Measurements from ENCODE around the gene PLCH1. TPM values are rescaled to one million over a fixed set of nuclear protein-coding genes. Genes with fewer than 3 reads are reported as not detected.

Gene PLCH1
- total RNA-seq, 2 experiments from 2014 or later: 0.21 to 0.27 TPM

DNA sequence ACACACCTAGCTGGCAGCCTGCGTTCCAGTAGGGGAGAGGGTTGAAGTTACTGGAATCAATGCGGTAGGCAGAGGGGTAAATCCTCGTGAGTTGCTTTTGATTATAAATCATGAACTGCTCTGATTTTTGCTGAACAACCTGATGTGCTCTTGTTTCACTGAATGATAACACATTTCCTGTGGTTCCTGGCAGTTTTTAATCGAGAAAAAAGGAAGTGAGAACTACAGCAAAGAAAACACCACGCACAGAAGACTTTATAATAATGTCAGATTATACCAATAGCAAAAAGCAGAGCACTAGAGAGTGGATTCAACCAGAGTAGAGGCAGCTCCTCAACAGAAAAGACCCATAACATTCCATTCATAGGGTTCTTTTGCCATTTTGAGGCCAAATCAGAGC is 250.5 kb downstream of the PLCH1 start:
- H3K4me1 Mint-ChIP-seq (ENCODE audit: low read depth): peaks cover 2% of the 10 kb centered on the region
- DNase-seq: no peak
- CTCF ChIA-PET: interaction anchor here (1.3 kb wide), 1 partner anchor 208 kb away, joined by 6 read pairs; no protein-coding TSS in a partner anchor
- intact Hi-C loops (cut with micrococcal nuclease): no loop called here
- no peaks in the 10 kb centered on the region for H3K36me3 Mint-ChIP-seq (ENCODE audit: low read depth)
- H3K27me3 Mint-ChIP-seq (ENCODE audit: low read depth): no peaks in the 10 kb centered on the region
- H3K27ac Mint-ChIP-seq: no peak overlapping the region
- no peak overlapping the region for H3K4me3 Mint-ChIP-seq
- H3K9me3 Mint-ChIP-seq: no peaks in the 10 kb centered on the region

DNA sequence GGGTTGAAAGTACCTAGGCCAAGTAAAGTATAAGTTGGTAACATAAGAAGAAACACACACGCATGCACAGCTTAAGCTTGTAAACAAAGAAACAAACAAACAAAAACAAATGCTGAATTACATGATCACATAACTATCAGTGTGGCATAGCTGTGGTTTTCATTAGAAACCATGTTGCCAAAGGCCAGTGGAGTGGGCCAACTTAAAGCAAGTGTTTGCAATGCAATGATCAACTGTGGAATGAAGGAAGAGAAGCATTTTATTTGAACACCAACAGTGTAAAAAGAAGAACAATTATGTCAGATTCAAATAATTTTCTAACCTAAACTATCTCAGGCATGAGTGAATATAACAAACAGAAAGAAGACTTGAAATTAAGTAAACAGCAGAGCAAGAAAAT is 252.0 kb downstream of the PLCH1 start:
- no peaks in the 10 kb centered on the region for H3K27me3 Mint-ChIP-seq (ENCODE audit: low read depth)
- H3K27ac Mint-ChIP-seq: no peak overlapping the region
- intact Hi-C loops (cut with micrococcal nuclease): no loop called here
- no peaks in the 10 kb centered on the region for H3K36me3 Mint-ChIP-seq (ENCODE audit: low read depth)
- no peaks in the 10 kb centered on the region for H3K4me1 Mint-ChIP-seq (ENCODE audit: low read depth)
- DNase-seq: no peak
- CTCF ChIA-PET: no interaction called here
- H3K9me3 Mint-ChIP-seq: no peaks in the 10 kb centered on the region
- H3K4me3 Mint-ChIP-seq: no peak overlapping the region

DNA sequence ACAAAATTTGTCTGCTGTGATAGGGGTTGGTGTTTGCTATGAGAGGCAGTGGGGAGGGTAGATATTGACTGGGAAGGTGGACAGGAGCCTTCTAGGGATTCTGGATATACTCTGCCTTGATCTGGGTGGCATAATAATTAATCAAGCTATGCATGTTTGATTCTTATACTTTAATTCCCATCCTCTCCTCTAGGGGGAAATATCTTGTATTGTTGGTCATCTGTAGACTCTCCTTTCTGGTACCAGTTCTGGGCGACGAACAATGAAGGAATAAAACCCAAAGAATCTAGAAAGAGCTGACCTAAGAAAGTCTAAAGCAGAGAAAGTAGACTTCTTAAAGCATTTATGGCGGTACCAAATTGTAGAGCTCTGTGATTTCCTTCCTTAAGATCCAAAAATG is 253.2 kb downstream of the PLCH1 start:
- no peak overlapping the region for H3K4me3 Mint-ChIP-seq
- intact Hi-C loops (cut with micrococcal nuclease): no loop called here
- no peak overlapping the region for H3K27ac Mint-ChIP-seq
- no peak for DNase-seq
- H3K9me3 Mint-ChIP-seq: no peaks in the 10 kb centered on the region
- no peaks in the 10 kb centered on the region for H3K36me3 Mint-ChIP-seq (ENCODE audit: low read depth)
- H3K4me1 Mint-ChIP-seq (ENCODE audit: low read depth): no peaks in the 10 kb centered on the region
- H3K27me3 Mint-ChIP-seq (ENCODE audit: low read depth): no peaks in the 10 kb centered on the region
- CTCF ChIA-PET: no interaction called here

DNA sequence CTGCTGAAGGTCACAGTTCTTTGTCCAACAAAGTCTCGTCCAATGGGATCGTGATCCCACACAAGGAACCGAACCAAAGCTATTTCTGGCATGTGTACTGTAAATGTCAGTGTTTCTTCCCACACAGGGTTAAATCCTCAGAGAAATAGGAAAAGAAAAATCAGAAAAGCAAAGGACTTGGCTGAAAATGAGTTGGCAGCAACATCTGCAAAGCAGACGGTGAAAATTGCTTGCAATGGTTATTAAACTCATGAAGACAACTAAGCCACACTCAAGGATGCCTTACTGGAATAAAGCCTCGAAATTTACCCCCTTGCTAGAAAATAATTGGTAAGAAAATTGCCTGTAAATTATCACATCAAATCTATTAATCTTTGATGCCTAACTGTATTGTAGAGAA is 256.2 kb downstream of the PLCH1 start:
- intact Hi-C loops (cut with micrococcal nuclease): no loop called here
- Mint-ChIP-seq H3K4me1 (ENCODE audit: low read depth) (no peaks in the 10 kb centered on the region), H3K27ac (no peak overlapping the region), H3K27me3 (ENCODE audit: low read depth) (no peaks in the 10 kb centered on the region), H3K36me3 (ENCODE audit: low read depth) (no peaks in the 10 kb centered on the region), H3K9me3 (no peaks in the 10 kb centered on the region), H3K4me3 (no peak overlapping the region)
- CTCF ChIA-PET: no interaction called here
- DNase-seq: no peak

DNA sequence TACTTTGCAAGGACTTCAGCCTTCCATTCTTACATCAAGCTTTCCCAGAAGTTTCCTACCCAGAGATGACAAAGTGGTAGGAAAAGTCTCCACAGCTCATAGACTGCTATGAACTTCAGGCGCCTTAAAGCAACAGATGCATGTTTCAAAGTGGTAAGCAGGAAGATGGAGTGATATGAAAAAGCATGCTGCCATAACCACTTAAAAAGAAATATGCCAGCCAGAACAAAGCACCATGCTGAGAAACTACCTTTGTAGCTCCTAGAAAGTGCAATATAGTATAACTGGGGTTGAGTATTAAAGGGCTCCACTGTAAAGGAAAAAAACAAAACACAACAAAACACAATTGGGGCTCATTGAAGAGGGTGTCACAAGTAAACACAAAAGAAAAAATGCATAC is 259.0 kb downstream of the PLCH1 start:
- CTCF ChIA-PET: interaction anchor here (0.6 kb wide), 1 partner anchor 96 kb away, joined by 4 read pairs; no protein-coding TSS in a partner anchor

DNA sequence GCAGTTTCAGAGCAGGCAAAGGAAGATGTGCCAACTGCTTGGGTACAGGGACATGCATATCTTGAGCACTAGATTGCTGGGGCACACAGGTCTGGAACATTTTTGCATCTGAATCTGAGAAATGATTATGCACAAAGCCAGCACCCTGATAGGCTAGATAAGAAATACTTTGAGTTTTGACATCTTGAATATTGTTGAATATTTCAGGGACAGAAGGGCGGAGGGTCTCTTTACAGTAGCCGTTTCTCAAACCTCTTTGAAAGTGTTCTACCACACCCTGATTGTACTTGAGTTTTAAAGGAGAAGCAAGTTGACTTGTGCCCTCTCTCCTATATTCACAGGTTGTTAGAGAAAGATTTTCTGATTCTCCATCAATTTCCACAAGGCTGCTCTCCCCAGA is 263.3 kb downstream of the PLCH1 start:
- Mint-ChIP-seq H3K9me3 (peaks cover 5% of the 10 kb centered on the region), H3K27ac (no peak overlapping the region), H3K27me3 (ENCODE audit: low read depth) (peaks cover 3% of the 10 kb centered on the region), H3K36me3 (ENCODE audit: low read depth) (no peaks in the 10 kb centered on the region), H3K4me3 (no peak overlapping the region), H3K4me1 (ENCODE audit: low read depth) (no peaks in the 10 kb centered on the region)
- no peak for DNase-seq
- intact Hi-C loops (cut with micrococcal nuclease): no loop called here
- CTCF ChIA-PET: no interaction called here

More for the DNA sequence above, 259.0 kb downstream of the PLCH1 start:
- Mint-ChIP-seq H3K4me1 (ENCODE audit: low read depth) (no peaks in the 10 kb centered on the region), H3K27me3 (ENCODE audit: low read depth) (peaks cover 3% of the 10 kb centered on the region), H3K4me3 (no peak overlapping the region), H3K27ac (no peak overlapping the region), H3K9me3 (no peaks in the 10 kb centered on the region), H3K36me3 (ENCODE audit: low read depth) (no peaks in the 10 kb centered on the region)
- intact Hi-C loops (cut with micrococcal nuclease): no loop called here
- DNase-seq: no peak

DNA sequence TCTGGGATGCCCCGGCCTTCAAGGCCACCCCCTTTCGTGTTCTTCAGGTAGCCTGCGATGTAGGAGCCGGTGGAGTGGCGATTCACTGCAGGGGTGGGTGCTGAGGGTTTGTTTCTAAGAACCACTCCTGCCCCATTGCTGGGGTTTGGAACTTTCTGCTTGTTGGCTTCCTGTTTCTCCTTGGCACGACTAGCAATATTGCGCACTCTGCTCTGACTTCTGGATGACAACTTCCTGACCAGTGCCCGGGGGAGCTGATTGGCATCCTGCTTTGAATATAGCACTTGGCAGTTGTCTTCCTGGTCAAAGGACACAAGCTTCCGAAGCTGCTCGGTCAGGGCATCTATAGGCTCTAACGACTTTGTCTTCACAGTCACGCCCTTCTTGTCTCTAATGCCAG is 263.8 kb downstream of the PLCH1 start:
- intact Hi-C loops (cut with micrococcal nuclease): no loop called here
- CTCF ChIA-PET: interaction anchor here (0.6 kb wide), 1 partner anchor 877 kb away, joined by 5 read pairs; no protein-coding TSS in a partner anchor
- Mint-ChIP-seq H3K4me3 (no peak overlapping the region), H3K9me3 (peaks cover 5% of the 10 kb centered on the region), H3K27me3 (ENCODE audit: low read depth) (peaks cover 3% of the 10 kb centered on the region), H3K36me3 (ENCODE audit: low read depth) (no peaks in the 10 kb centered on the region), H3K27ac (no peak overlapping the region), H3K4me1 (ENCODE audit: low read depth) (no peaks in the 10 kb centered on the region)
- no peak for DNase-seq

DNA sequence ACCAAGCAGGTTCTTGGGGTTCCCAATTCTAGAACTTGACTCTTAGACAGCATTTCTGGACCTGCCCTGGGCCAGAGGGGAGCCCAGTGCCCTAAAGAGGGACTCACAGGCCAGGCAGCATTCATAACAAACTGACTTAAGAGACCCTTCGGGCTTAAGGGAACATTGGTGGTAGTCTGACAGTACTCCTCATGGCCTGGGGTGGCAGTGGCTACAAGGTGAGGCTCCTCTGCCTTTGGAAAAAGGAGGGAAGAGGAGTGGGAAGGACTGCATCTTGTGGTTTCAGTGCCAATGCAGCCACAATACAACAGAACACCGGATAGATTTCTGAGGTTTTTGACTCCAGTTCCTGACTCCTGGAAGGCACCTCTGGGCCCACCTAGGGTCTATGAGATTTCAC is 279.2 kb downstream of the PLCH1 start:
- no peak for DNase-seq
- peaks cover 3% of the 10 kb centered on the region for H3K27me3 Mint-ChIP-seq (ENCODE audit: low read depth)
- CTCF ChIA-PET: no interaction called here
- peaks cover 15% of the 10 kb centered on the region for H3K9me3 Mint-ChIP-seq
- H3K4me3 Mint-ChIP-seq: no peak overlapping the region
- H3K27ac Mint-ChIP-seq: no peak overlapping the region
- intact Hi-C loops (cut with micrococcal nuclease): no loop called here
- H3K36me3 Mint-ChIP-seq (ENCODE audit: low read depth): peaks cover 2% of the 10 kb centered on the region
- no peaks in the 10 kb centered on the region for H3K4me1 Mint-ChIP-seq (ENCODE audit: low read depth)

DNA sequence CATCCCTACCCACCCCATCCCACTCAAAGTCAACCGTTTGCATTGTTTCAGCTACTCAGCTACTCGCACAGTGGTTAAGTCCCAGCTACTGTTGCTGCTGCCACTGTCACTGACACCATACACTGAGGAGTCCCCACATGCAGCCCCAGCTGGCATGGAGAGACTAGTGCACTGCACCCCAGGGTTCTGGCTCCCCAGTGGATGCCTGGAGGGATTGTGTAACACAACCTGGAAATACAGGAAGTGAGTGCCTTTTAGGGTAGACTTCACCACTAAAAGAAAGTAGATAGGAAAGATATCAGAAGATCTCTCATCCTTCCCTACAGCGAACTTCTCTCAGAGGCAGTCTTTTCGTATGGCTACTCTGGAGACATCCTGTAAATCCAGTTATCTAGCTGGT is 282.2 kb downstream of the PLCH1 start:
- H3K36me3 Mint-ChIP-seq (ENCODE audit: low read depth): no peaks in the 10 kb centered on the region
- no peak overlapping the region for H3K27ac Mint-ChIP-seq
- CTCF ChIA-PET: no interaction called here
- no peaks in the 10 kb centered on the region for H3K4me1 Mint-ChIP-seq (ENCODE audit: low read depth)
- intact Hi-C loops (cut with micrococcal nuclease): no loop called here
- no peak for DNase-seq
- peaks cover 5% of the 10 kb centered on the region for H3K9me3 Mint-ChIP-seq
- H3K27me3 Mint-ChIP-seq (ENCODE audit: low read depth): peaks cover 3% of the 10 kb centered on the region
- H3K4me3 Mint-ChIP-seq: no peak overlapping the region

DNA sequence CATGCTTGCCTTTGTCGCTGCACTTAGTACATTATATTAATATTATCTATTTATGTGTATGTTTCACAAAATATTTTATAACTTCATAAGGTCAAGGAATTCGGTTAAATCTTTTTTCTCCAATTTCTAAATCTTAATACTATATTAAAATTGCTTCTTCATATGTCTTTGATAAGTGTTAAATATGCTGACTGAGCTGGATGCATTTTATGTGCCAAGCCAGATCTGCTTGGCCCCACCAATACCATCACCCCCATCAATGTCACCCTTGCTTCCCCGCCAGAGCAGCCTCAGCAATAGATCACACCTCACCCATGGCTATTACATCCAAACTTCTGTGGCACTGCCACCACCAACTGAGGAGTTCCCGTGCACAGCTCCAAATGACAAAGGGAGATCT is 287.3 kb downstream of the PLCH1 start:
- Mint-ChIP-seq H3K27ac (no peak overlapping the region), H3K4me3 (no peak overlapping the region), H3K27me3 (ENCODE audit: low read depth) (no peaks in the 10 kb centered on the region), H3K36me3 (ENCODE audit: low read depth) (no peaks in the 10 kb centered on the region), H3K4me1 (ENCODE audit: low read depth) (no peaks in the 10 kb centered on the region), H3K9me3 (no peaks in the 10 kb centered on the region)
- DNase-seq: no peak
- CTCF ChIA-PET: no interaction called here
- intact Hi-C loops (cut with micrococcal nuclease): no loop called here

DNA sequence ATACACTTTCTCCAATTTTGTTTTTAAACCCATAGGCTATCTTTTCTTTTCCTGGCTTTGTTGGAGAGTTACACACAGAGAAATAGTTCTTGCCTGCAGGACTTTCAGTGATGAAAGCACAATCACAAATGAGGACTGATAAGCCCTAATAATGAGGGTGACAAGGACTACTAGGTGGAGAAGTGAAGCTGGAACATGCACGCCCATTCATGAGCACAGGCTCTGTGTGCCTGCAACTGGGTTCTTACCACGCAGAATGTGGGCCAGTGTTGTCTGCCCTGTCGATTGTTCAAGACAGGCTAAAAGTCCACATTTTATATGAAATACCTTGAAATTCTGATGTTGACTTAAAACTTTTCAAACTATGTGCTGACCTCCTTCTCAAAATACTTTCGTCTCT is 289.1 kb downstream of the PLCH1 start:
- intact Hi-C loops (cut with micrococcal nuclease): no loop called here
- CTCF ChIA-PET: no interaction called here
- no peaks in the 10 kb centered on the region for H3K9me3 Mint-ChIP-seq
- no peaks in the 10 kb centered on the region for H3K36me3 Mint-ChIP-seq (ENCODE audit: low read depth)
- H3K4me1 Mint-ChIP-seq (ENCODE audit: low read depth): no peaks in the 10 kb centered on the region
- no peak for DNase-seq
- H3K4me3 Mint-ChIP-seq: no peak overlapping the region
- H3K27ac Mint-ChIP-seq: no peak overlapping the region
- no peaks in the 10 kb centered on the region for H3K27me3 Mint-ChIP-seq (ENCODE audit: low read depth)

DNA sequence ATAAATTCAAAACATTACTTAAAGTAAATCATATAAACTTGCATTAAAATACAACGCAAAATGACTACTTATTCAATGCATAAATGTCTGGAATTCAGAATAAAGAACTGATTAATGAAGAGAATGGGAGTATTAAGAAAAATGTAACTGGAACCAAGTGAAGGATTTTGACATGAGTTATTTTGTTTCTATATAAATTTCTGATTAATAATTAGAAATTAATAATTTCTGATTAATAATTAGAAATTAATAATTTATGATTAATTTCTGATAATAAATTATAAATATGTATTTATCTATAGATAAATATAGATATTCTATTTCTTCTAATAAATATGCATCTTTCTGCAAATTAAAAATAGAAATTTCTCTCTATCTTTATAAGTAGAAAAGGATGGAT is 291.4 kb downstream of the PLCH1 start:
- H3K27ac Mint-ChIP-seq: no peak overlapping the region

DNA sequence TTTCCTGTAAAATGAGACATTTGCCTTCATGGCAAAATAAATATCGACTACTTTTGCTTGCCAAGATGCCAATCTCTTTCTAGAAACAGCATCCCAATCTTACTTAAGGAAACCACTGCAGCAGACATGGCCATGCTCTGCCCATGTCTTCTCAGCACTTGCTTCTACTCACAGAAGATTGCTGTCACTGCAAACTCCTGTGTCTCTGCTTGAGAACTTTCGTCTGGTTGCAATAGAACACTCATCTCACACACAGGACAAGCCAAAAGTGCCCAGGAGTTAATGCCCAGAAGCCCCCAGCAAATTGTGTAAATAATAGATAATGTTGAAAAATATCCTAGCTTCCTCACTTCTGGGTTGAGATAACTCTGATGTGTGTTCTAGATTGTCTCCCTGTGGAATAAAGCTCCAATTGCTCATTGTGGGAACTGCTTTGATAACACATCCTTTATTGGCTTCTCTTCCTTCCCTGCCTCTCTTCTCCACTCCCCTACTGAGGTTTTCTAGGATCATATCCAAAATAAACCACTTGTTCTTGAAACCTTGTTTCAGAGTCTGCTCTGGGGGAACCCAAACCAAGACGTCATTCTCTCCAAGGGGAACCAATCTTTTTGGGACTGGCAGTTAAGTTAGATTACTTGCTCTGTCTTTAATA is 295.1 kb downstream of the PLCH1 start:
- DNase-seq: no peak
- no peak overlapping the region for H3K4me3 Mint-ChIP-seq
- no peaks in the 10 kb centered on the region for H3K36me3 Mint-ChIP-seq (ENCODE audit: low read depth)
- peaks cover 2% of the 10 kb centered on the region for H3K27me3 Mint-ChIP-seq (ENCODE audit: low read depth)
- no peaks in the 10 kb centered on the region for H3K9me3 Mint-ChIP-seq
- no peak overlapping the region for H3K27ac Mint-ChIP-seq
- CTCF ChIA-PET: no interaction called here
- H3K4me1 Mint-ChIP-seq (ENCODE audit: low read depth): no peaks in the 10 kb centered on the region
- intact Hi-C loops (cut with micrococcal nuclease): no loop called here

More for the DNA sequence above, 291.4 kb downstream of the PLCH1 start:
- H3K4me1 Mint-ChIP-seq (ENCODE audit: low read depth): no peaks in the 10 kb centered on the region
- H3K9me3 Mint-ChIP-seq: no peaks in the 10 kb centered on the region
- no peak for DNase-seq
- peaks cover 2% of the 10 kb centered on the region for H3K27me3 Mint-ChIP-seq (ENCODE audit: low read depth)
- intact Hi-C loops (cut with micrococcal nuclease): no loop called here
- CTCF ChIA-PET: no interaction called here
- H3K36me3 Mint-ChIP-seq (ENCODE audit: low read depth): no peaks in the 10 kb centered on the region
- H3K4me3 Mint-ChIP-seq: no peak overlapping the region
